Measurements from ENCODE around the gene PBX3. TPM values are rescaled to one million over a fixed set of nuclear protein-coding genes. Genes with fewer than 3 reads are reported as not detected.

PBX3 gene
- total and polyA plus RNA-seq, 2 donors (not counting 1 experiment from before 2014, with no cell fraction given), result 35.8 to 51.8 TPM

DNA sequence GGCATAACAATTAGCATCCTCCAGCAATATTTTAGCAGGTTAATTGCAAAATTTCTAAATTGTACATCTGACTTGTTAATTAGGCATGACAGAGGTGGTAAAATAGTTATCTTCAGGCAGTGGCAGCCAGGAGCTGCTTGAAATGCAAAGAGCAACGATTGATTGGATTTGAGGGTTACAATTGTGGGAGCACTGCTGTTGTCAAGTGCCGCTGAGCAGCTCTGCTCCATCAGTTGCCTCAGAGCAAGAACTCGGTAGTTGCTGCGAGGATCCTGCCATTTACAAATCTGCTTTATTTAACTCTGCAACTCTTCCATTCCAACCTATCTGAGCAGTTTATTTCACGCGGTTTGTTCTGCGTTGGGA is 12.6 kb downstream of the PBX3 start:
- peak overlapping the region; percentile 33 to 52 (median 43) for H3K4me3 ChIP-seq (replicated peaks in 1 of 4; ENCODE audit: control extremely low read depth in 1 of 4, insufficient read depth in 1 of 4, low read depth in 3 of 4, low read length in 4 of 4)
- TF ChIP-seq, protein P1, sequence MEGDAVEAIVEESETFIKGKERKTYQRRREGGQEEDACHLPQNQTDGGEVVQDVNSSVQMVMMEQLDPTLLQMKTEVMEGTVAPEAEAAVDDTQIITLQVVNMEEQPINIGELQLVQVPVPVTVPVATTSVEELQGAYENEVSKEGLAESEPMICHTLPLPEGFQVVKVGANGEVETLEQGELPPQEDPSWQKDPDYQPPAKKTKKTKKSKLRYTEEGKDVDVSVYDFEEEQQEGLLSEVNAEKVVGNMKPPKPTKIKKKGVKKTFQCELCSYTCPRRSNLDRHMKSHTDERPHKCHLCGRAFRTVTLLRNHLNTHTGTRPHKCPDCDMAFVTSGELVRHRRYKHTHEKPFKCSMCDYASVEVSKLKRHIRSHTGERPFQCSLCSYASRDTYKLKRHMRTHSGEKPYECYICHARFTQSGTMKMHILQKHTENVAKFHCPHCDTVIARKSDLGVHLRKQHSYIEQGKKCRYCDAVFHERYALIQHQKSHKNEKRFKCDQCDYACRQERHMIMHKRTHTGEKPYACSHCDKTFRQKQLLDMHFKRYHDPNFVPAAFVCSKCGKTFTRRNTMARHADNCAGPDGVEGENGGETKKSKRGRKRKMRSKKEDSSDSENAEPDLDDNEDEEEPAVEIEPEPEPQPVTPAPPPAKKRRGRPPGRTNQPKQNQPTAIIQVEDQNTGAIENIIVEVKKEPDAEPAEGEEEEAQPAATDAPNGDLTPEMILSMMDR (conservative IDR thresholded peaks at IDR 0.05 in 1 of 2, IDR thresholded peaks at IDR 0.05 in 1 of 2; ENCODE audit: low read depth in 1 of 2, low read length in 2 of 2), result no peak
- no peak for TF ChIP-seq EZH2 (IDR thresholded peaks at IDR 0.05; ENCODE audit: low read length, missing control alignments)
- no peak overlapping the region for H3K27ac ChIP-seq (ENCODE audit: insufficient read depth, low read length)
- H3K79me2 ChIP-seq (ENCODE audit: control insufficient read depth, insufficient read depth, low read length), result peaks cover 86% of the 10 kb centered on the region
- H3K9ac ChIP-seq (ENCODE audit: insufficient read depth, low read length), result peak overlapping the region; percentile 5
- H3K4me1 ChIP-seq (ENCODE audit: control insufficient read depth, extremely low read depth, insufficient read depth, low read length), result peaks cover 10% of the 10 kb centered on the region
- H2AFZ ChIP-seq (ENCODE audit: low read length), result peak overlapping the region; percentile 7
- DNase-seq (ENCODE audit: low read depth in 2 of 2), result peak in 1 of 2 donors; percentile 45
- H3K36me3 ChIP-seq (ENCODE audit: control insufficient read depth, insufficient read depth, low read length), result peaks cover 1% of the 10 kb centered on the region
- H3K4me2 ChIP-seq (ENCODE audit: extremely low read depth, insufficient read depth, low read length), result peak overlapping the region; percentile 93
- no peaks in the 10 kb centered on the region for H4K20me1 ChIP-seq (ENCODE audit: control insufficient read depth, extremely low read depth, insufficient read depth, low read length)
- H3K9me3 ChIP-seq (ENCODE audit: control insufficient read depth, insufficient read depth, low read depth, low read length), result no peaks in the 10 kb centered on the region
- no peaks in the 10 kb centered on the region for H3K27me3 ChIP-seq (ENCODE audit: control insufficient read depth, insufficient read depth, low read length)

DNA sequence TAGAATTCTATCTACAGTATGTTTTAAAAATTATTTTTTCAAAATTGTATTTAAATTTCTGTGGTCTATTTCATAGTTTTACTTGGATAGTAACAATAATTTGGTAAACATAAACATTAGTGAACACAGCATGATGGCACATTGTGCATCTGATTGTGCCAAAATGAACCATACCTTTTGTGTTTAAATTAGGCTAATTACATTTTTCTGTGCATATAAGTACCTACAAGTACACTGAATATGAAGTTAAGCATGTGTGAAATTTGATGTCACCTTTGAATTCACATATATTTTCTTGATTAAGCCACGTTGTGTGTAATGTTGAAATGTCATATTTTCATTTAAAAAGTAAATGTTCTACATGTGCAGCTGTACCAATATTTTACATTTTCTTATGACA is 13.4 kb downstream of the PBX3 start:
- peaks cover 6% of the 10 kb centered on the region for H3K4me1 ChIP-seq (ENCODE audit: control insufficient read depth, extremely low read depth, insufficient read depth, low read length)
- peaks cover 1% of the 10 kb centered on the region for H3K36me3 ChIP-seq (ENCODE audit: control insufficient read depth, insufficient read depth, low read length)
- H2AFZ ChIP-seq (ENCODE audit: low read length), result no peak overlapping the region
- no peak overlapping the region for H3K9ac ChIP-seq (ENCODE audit: insufficient read depth, low read length)
- no peak overlapping the region for H3K27ac ChIP-seq (ENCODE audit: insufficient read depth, low read length)
- no peak overlapping the region for H3K4me2 ChIP-seq (ENCODE audit: extremely low read depth, insufficient read depth, low read length)
- DNase-seq (ENCODE audit: low read depth in 2 of 2), result no peak
- no peaks in the 10 kb centered on the region for H3K9me3 ChIP-seq (ENCODE audit: control insufficient read depth, insufficient read depth, low read depth, low read length)
- no peaks in the 10 kb centered on the region for H4K20me1 ChIP-seq (ENCODE audit: control insufficient read depth, extremely low read depth, insufficient read depth, low read length)
- H3K27me3 ChIP-seq (ENCODE audit: control insufficient read depth, insufficient read depth, low read length), result no peaks in the 10 kb centered on the region
- peaks cover 85% of the 10 kb centered on the region for H3K79me2 ChIP-seq (ENCODE audit: control insufficient read depth, insufficient read depth, low read length)
- TF ChIP-seq, protein P1 (conservative IDR thresholded peaks at IDR 0.05 in 1 of 2, IDR thresholded peaks at IDR 0.05 in 1 of 2; ENCODE audit: low read depth in 1 of 2, low read length in 2 of 2), result no peak
- TF ChIP-seq EZH2 (IDR thresholded peaks at IDR 0.05; ENCODE audit: low read length, missing control alignments), result no peak
- H3K4me3 ChIP-seq (replicated peaks in 1 of 4; ENCODE audit: control extremely low read depth in 1 of 4, insufficient read depth in 1 of 4, low read depth in 3 of 4, low read length in 4 of 4), result no peak overlapping the region

GRCh38 chr9:125761676-125762450 is 14.7 kb downstream of the PBX3 start:
- Histone ChIP-seq H3K4me2 (ENCODE audit: extremely low read depth, insufficient read depth, low read length) (no peak overlapping the region), H3K4me3 (replicated peaks in 1 of 4; ENCODE audit: control extremely low read depth in 1 of 4, insufficient read depth in 1 of 4, low read depth in 3 of 4, low read length in 4 of 4) (no peak overlapping the region), H3K79me2 (ENCODE audit: control insufficient read depth, insufficient read depth, low read length) (peaks cover 77% of the 10 kb centered on the region), H3K36me3 (ENCODE audit: control insufficient read depth, insufficient read depth, low read length) (no peaks in the 10 kb centered on the region), H3K27me3 (ENCODE audit: control insufficient read depth, insufficient read depth, low read length) (no peaks in the 10 kb centered on the region), H3K4me1 (ENCODE audit: control insufficient read depth, extremely low read depth, insufficient read depth, low read length) (peaks cover 4% of the 10 kb centered on the region), H2AFZ (ENCODE audit: low read length) (no peak overlapping the region), H3K27ac (ENCODE audit: insufficient read depth, low read length) (no peak overlapping the region), H3K9ac (ENCODE audit: insufficient read depth, low read length) (no peak overlapping the region), H3K9me3 (ENCODE audit: control insufficient read depth, insufficient read depth, low read depth, low read length) (no peaks in the 10 kb centered on the region), H4K20me1 (ENCODE audit: control insufficient read depth, extremely low read depth, insufficient read depth, low read length) (no peaks in the 10 kb centered on the region)
- no peak for DNase-seq (ENCODE audit: low read depth in 2 of 2)
- no peak for TF ChIP-seq EZH2 (IDR thresholded peaks at IDR 0.05; ENCODE audit: low read length, missing control alignments)
- TF ChIP-seq, protein P1 (conservative IDR thresholded peaks at IDR 0.05 in 1 of 2, IDR thresholded peaks at IDR 0.05 in 1 of 2; ENCODE audit: low read depth in 1 of 2, low read length in 2 of 2), result no peak
